Prostate gland (tissue), 2 donors: Measurements from ENCODE around the gene HOXD11. TPM values are rescaled to one million over a fixed set of nuclear protein-coding genes. Genes with fewer than 3 reads are reported as not detected.

Source experiments
- DNase-seq: peaks from one replicate; pipeline ENCODE4 v3.0.0-alpha.2; 2019; ENCODE audit warnings: low spot score
- H3K27ac ChIP-seq, 2 donors: fragments of 200-600 bp; sonication (generic); 2 replicates each; pipeline ENCODE4 v1.5.1; 2017 to 2019
- H3K27me3 ChIP-seq: fragments of 200-600 bp; sonication (generic); replicated peaks from 2 replicates; pipeline ENCODE4 v1.5.1; 2019; ENCODE audit not compliant: insufficient read depth
- H3K36me3 ChIP-seq, 2 donors: fragments of 200-600 bp; sonication (generic); 1 replicate in 1 of 2; 2 replicates in 1 of 2; pipeline versions ENCODE4 v1.5.1 to v1.8.1; 2017 to 2019
- H3K4me1 ChIP-seq: fragments of 200-600 bp; sonication (generic); replicated peaks from 2 replicates; pipeline ENCODE4 v1.5.1; 2019
- H3K4me3 ChIP-seq, 2 donors: fragments of 200-600 bp; sonication (generic); 2 replicates each; pipeline ENCODE4 v1.5.1; 2017 to 2019
- H3K9me3 ChIP-seq: fragments of 200-600 bp; sonication (generic); 2 replicates; pipeline ENCODE4 v1.5.1; 2017
- CTCF ChIP-seq, 4 experiments: fragments of 200-600 bp in 2 of 4; fragments of 450-650 bp in 2 of 4; sonication (generic) in 2 of 4; IDR thresholded peaks; 1 replicate in 3 of 4; 2 replicates in 1 of 4; pipeline ENCODE4 v1.5.1; 2016 to 2019; ENCODE audit warnings: antibody characterized with exemption in 4 of 4, mild to moderate bottlenecking in 2 of 4, moderate library complexity in 2 of 4
- POLR2A ChIP-seq: fragments of 450-650 bp; IDR thresholded peaks from one replicate; pipeline ENCODE4 v1.6.1; 2016; ENCODE audit warnings: antibody characterized with exemption, mild to moderate bottlenecking
- POLR2AphosphoS5 ChIP-seq: sonication (generic); formaldehyde crosslinking; IDR thresholded peaks from one replicate; pipeline ENCODE4 v1.6.1; 2017; ENCODE audit warnings: antibody characterized with exemption
- WGBS: methylation state at CpG from one replicate; pipeline ENCODE4 v1.1.5; 2018; 5-methylcytosine and 5-hydroxymethylcytosine counted together
- intact Hi-C: fragments of 100-400 bp; cut with DNase I; formaldehyde crosslinking; loops from one replicate; pipeline ENCODE4 v1.14.2; 2022
- total RNA-seq, 2 donors: library from RNA; depleted of rRNA; stranded (reverse); fragments of >200 nt; gene quantifications; one replicate each; pipeline ENCODE4 v1.1.0, GENCODE V29; 2016

The HOXD11 gene
- total RNA-seq, 2 donors from 2014 or later: 8.0 to 14.9 TPM

- Histone ChIP-seq H3K27ac (peak overlapping the region; percentile 55 to 59), H3K27me3 (peaks cover 28% of the 10 kb centered on the region), H3K36me3 (no peaks in the 10 kb centered on the region), H3K4me3 (peak overlapping the region; percentile 12 to 33), H3K4me1 (no peaks in the 10 kb centered on the region), H3K9me3 (no peaks in the 10 kb centered on the region)
- WGBS: 39% methylated on average over 25 of the region's 25 CpGs
- no peak for DNase-seq
- intact Hi-C loops: loop anchor here (5.0 kb wide), 1 partner anchor 76 kb away; the partner anchor contains the start of gene LNPK
- TF ChIP-seq POLR2A (no peak), CTCF (IDR thresholded peaks at IDR 0.05) (no peak), POLR2AphosphoS5 (no peak)
Observed at GRCh38 chr2:176078541-176079284, 28.4 kb upstream of the HOXD11 start.

GRCh38 chr2:176079285-176079830, 27.7 kb upstream of the HOXD11 start:
- Histone ChIP-seq H3K4me3 (peak overlapping the region; percentile 12 to 33), H3K27ac (peak overlapping the region; percentile 55 to 59), H3K4me1 (no peaks in the 10 kb centered on the region), H3K27me3 (peaks cover 28% of the 10 kb centered on the region), H3K9me3 (no peaks in the 10 kb centered on the region), H3K36me3 (no peaks in the 10 kb centered on the region)
- WGBS: 12% methylated on average over 30 of the region's 30 CpGs
- intact Hi-C loops: loop anchor here (5.0 kb wide), 1 partner anchor 77 kb away; the partner anchor contains the start of gene LNPK
- TF ChIP-seq POLR2A (no peak), CTCF (IDR thresholded peaks at IDR 0.05) (no peak), POLR2AphosphoS5 (no peak)
- no peak for DNase-seq

GRCh38 chr2:176079831-176080539, 27.1 kb upstream of the HOXD11 start:
- H3K27me3 ChIP-seq: peaks cover 28% of the 10 kb centered on the region
- H3K4me1 ChIP-seq: no peaks in the 10 kb centered on the region
- 6% methylated on average over 66 of the region's 86 CpGs for WGBS
- no peak for DNase-seq
- TF ChIP-seq POLR2A (no peak), POLR2AphosphoS5 (no peak), CTCF (IDR thresholded peaks at IDR 0.05) (peak; percentile 64 to 94 (median 80))
- H3K36me3 ChIP-seq: no peaks in the 10 kb centered on the region
- H3K9me3 ChIP-seq: no peaks in the 10 kb centered on the region
- H3K27ac ChIP-seq: peak overlapping the region; percentile 77 to 82
- intact Hi-C loops: loop anchor here (5.0 kb wide), 1 partner anchor 78 kb away; the partner anchor contains the start of gene LNPK
- H3K4me3 ChIP-seq: peak overlapping the region; percentile 12 to 33

GRCh38 chr2:176080540-176081375, 26.3 kb upstream of the HOXD11 start:
- peak overlapping the region; percentile 12 to 33 for H3K4me3 ChIP-seq
- DNase-seq: no peak
- intact Hi-C loops: no loop called here
- H3K27ac ChIP-seq: peak overlapping the region; percentile 77 to 82
- no peaks in the 10 kb centered on the region for H3K36me3 ChIP-seq
- no peaks in the 10 kb centered on the region for H3K4me1 ChIP-seq
- TF ChIP-seq POLR2A: peak; percentile 82
- peak; percentile 19 for TF ChIP-seq POLR2AphosphoS5
- TF ChIP-seq CTCF (IDR thresholded peaks at IDR 0.05): peak in 1 of 4 experiments; percentile 26
- 13% methylated on average over 61 of the region's 68 CpGs for WGBS
- H3K27me3 ChIP-seq: peaks cover 32% of the 10 kb centered on the region
- no peaks in the 10 kb centered on the region for H3K9me3 ChIP-seq
